Measurements from ENCODE around the gene EXOSC2. TPM values are rescaled to one million over a fixed set of nuclear protein-coding genes. Genes with fewer than 3 reads are reported as not detected.
A peak's percentile ranks its signal among the peaks of the same experiment; 100 is the strongest.

Gene EXOSC2
- total and polyA plus RNA-seq, 2 of the 13 experiments (the other 11 are each of a cell fraction or from before 2014, with no cell fraction given), result 27.5 to 63.8 TPM

GRCh38 chr9:130662099-130662969, 31.2 kb upstream of the EXOSC2 start:
- TF ChIP-seq MXD3 (CRISPR knock-in tag; IDR thresholded peaks at IDR 0.05) (no peak), CTCF (CRISPR knock-in tag; IDR thresholded peaks at IDR 0.05) (peak; percentile 43), HNRNPL (IDR thresholded peaks at IDR 0.05; ENCODE audit: low read depth, low read length) (0 out of 2 replicates have a peak, but pooled peaks have one; percentile 35), SP4 (CRISPR knock-in tag; IDR thresholded peaks at IDR 0.05) (no peak), DDIT3 (CRISPR knock-in tag; IDR thresholded peaks at IDR 0.05) (no peak), IRF9 (CRISPR knock-in tag; IDR thresholded peaks at IDR 0.05; ENCODE audit: borderline replicate concordance) (peak; percentile 31; the same call in 1 of the 2 replicates), TARDBP (CRISPR knock-in tag; IDR thresholded peaks at IDR 0.05) (no peak), ZNF207 (IDR thresholded peaks at IDR 0.05; ENCODE audit: borderline replicate concordance) (no peak), ZNF768 (CRISPR knock-in tag; IDR thresholded peaks at IDR 0.05) (peak; percentile 81; the same call in 1 of the 2 replicates)
- H3K4me1 ChIP-seq (ENCODE audit: insufficient read depth, low read length), result peaks cover 26% of the 10 kb centered on the region
- intact Hi-C loops (cut with micrococcal nuclease; ENCODE audit: unreplicated experiment) (no loop called here), in situ Hi-C loops (cut with HindIII; ENCODE audit: extremely low pct_ligation_motif_present, low pct_unique_long_range_greater_than_20kb) (no loop called here)
- no peak overlapping the region for H2AFZ ChIP-seq (ENCODE audit: low read length)
- CTCF ChIA-PET (ENCODE audit: low intra/inter-chr PET ratio, low total read pairs), result no interaction called here
- DNase-seq (ENCODE audit: low spot score), result no peak
- H3K9me3 ChIP-seq (ENCODE audit: low read length), result no peaks in the 10 kb centered on the region
- no peaks in the 10 kb centered on the region for H3K36me3 ChIP-seq (replicated peaks in 1 of 2; ENCODE audit: control insufficient read depth in 1 of 2, insufficient read depth in 2 of 2, low read length in 2 of 2)
- H3K79me2 ChIP-seq (ENCODE audit: insufficient read depth, low read length), result no peaks in the 10 kb centered on the region
- no peak overlapping the region for H3K27ac ChIP-seq (ENCODE audit: extremely low read length, insufficient read depth, low read length)
- H3K27me3 ChIP-seq (ENCODE audit: control insufficient read depth in 1 of 2, insufficient read depth in 2 of 2, low read length in 2 of 2), result peaks cover 25 to 93% of the 10 kb centered on the region in 2 experiments
- H3K4me3 ChIP-seq (replicated peaks in 1 of 3; ENCODE audit: insufficient read depth in 1 of 3, low read depth in 2 of 3, low read length in 3 of 3), result no peak overlapping the region
- POLR2A ChIA-PET, result interaction anchor here (1.0 kb wide), 1 partner anchor 20 kb away, joined by 3 read pairs; no protein-coding TSS in a partner anchor
- no peak overlapping the region for H3K4me2 ChIP-seq (ENCODE audit: low read depth, low read length)
- no peak overlapping the region for H3K9ac ChIP-seq (ENCODE audit: insufficient read depth, low read depth, low read length)
- FAIRE-seq, result no peak
- H4K20me1 ChIP-seq (ENCODE audit: insufficient read depth, low read length), result peaks cover 4% of the 10 kb centered on the region; the same call in 1 of the 2 replicates
- ATAC-seq, result peak; percentile 7; the same call in 2 of the 3 replicates
- WGBS (ENCODE audit: low lambda C conversion rate), result 37% methylated on average over 14 of the region's 49 CpGs
- no TSS peak for BruUV-seq (replicated peaks)
